Activated CD4-positive, alpha-beta T cell treated with anti-CD3 and anti-CD28 coated beads, Interleukin-2, Interleukin-4, amounts not matched to agents 100 ng/mL and 50 ng/mL, durations not matched to agents 16 hours and 8 hours (primary cell): ENCODE measurements around the gene CTSA.
A peak's percentile ranks its signal among the peaks of the same experiment; 100 is the strongest.
"Not testable (repeated sequence)": the region's sequence is repeated elsewhere in the genome, so short reads cannot be mapped to it uniquely, and the experiment has no call there.

Experiments
- DNase-seq: peaks from one replicate; pipeline ENCODE4 v3.0.0-alpha.2; 2020; ENCODE audit warnings: low spot score

Gene CTSA

GRCh38 chr20:45866454-45866853 lies 24.7 kb upstream of the CTSA start:
- no peak for DNase-seq

GRCh38 chr20:45867136-45867818 lies 23.9 kb upstream of the CTSA start:
- DNase-seq = no peak

- no peak for DNase-seq
Measured at GRCh38 chr20:45867819-45868176, 23.3 kb upstream of the CTSA start.

GRCh38 chr20:45872626-45873025 lies 18.5 kb upstream of the CTSA start:
- no peak for DNase-seq

GRCh38 chr20:45873409-45874103 lies 17.6 kb upstream of the CTSA start:
- DNase-seq = no peak

GRCh38 chr20:45874104-45874481 lies 17.0 kb upstream of the CTSA start:
- not testable (repeated sequence) for DNase-seq

- no peak for DNase-seq
Measured at GRCh38 chr20:45874576-45874975, 16.6 kb upstream of the CTSA start.

- no peak for DNase-seq
Measured at GRCh38 chr20:45878076-45878761, 12.9 kb upstream of the CTSA start.

GRCh38 chr20:45880988-45881788 lies 9.9 kb upstream of the CTSA start, which contains the start of gene ZSWIM1:
ZSWIM1 (plus strand) TSS chr20:45881227; CDS start chr20:45882593, 1,366 bp downstream.
- peak; percentile 99 for DNase-seq

GRCh38 chr20:45882469-45883099 lies 8.6 kb upstream of the CTSA start:
- DNase-seq = no peak

- no peak for DNase-seq
Measured at GRCh38 chr20:45883100-45883469, 8.1 kb upstream of the CTSA start.

GRCh38 chr20:45886590-45887345 lies 4.4 kb upstream of the CTSA start:
- DNase-seq = no peak

GRCh38 chr20:45887346-45887715 lies 3.8 kb upstream of the CTSA start, which contains the start of gene SPATA25:
SPATA25 (minus strand) TSS chr20:45887622; CDS start chr20:45887590, 32 bp downstream.
- DNase-seq = no peak

- no peak for DNase-seq
Measured at GRCh38 chr20:45888681-45889080, 2.5 kb upstream of the CTSA start.

GRCh38 chr20:45890077-45890984 lies 804 bp upstream of the CTSA start:
- no peak for DNase-seq

GRCh38 chr20:45892049-45892825 lies 1.1 kb downstream of the CTSA start:
- DNase-seq = no peak

- no peak for DNase-seq
Measured at GRCh38 chr20:45892828-45893500, 1.8 kb downstream of the CTSA start.

- DNase-seq = no peak
Measured at GRCh38 chr20:45893831-45894230, 2.7 kb downstream of the CTSA start.

GRCh38 chr20:45894797-45895196 lies 3.7 kb downstream of the CTSA start:
- DNase-seq = no peak
